Mucosa of descending colon (tissue), 3 donors: ENCODE data around the gene TM6SF1. TPM values are rescaled to one million over a fixed set of nuclear protein-coding genes. Genes with fewer than 3 reads are reported as not detected.

ENCODE experiments used
- ATAC-seq: fragments of 200-7000 bp; cut with Tn5 transposase; one replicate; pipeline ENCODE4 v1.9.1; 2020; ENCODE audit warnings: mild to moderate bottlenecking, moderate library complexity
- DNase-seq, 3 donors: peaks; one replicate each; pipeline ENCODE4 v3.0.0-alpha.2; 2020
- H3K36me3 ChIP-seq: fragments of 200-600 bp; one replicate; pipeline ENCODE4 v1.8.0; 2021; ENCODE audit warnings: low read depth, mild to moderate bottlenecking
- H3K4me1 ChIP-seq: fragments of 200-600 bp; one replicate; pipeline ENCODE4 v1.8.0; 2021; ENCODE audit warnings: low read depth, mild to moderate bottlenecking
- H3K4me3 ChIP-seq: fragments of 200-600 bp; one replicate; pipeline ENCODE4 v1.8.0; 2021; ENCODE audit warnings: mild to moderate bottlenecking
- H3K9me3 ChIP-seq: fragments of 200-600 bp; one replicate; pipeline ENCODE4 v1.8.0; 2021; ENCODE audit warnings: mild to moderate bottlenecking
- intact Hi-C, 2 donors: fragments of 100-400 bp; cut with DNase I in 1 of 2; cut with micrococcal nuclease in 1 of 2; formaldehyde crosslinking; loops; one replicate each; pipeline versions ENCODE4 v1.11.0 to v1.11.1; 2022; cut with DNase I, micrococcal nuclease
- total RNA-seq, 3 donors: library from RNA; stranded (reverse); fragmentation: NEBNext Ultra II Directional in 2 of 3; extraction: Animal tissue kit (Norgen Biotek cat#: 25700) in 2 of 3; gene quantifications; one replicate each; pipeline versions ENCODE4 v1.2.1 to v1.2.4, GENCODE V29; 2021 to 2023
- TF ChIP-seq, protein P1 (sequence below): fragments of 200-600 bp; IDR thresholded peaks from one replicate; pipeline ENCODE4 v1.8.0; 2022; ENCODE audit warnings: antibody characterized with exemption, mild to moderate bottlenecking
- donor health status: DM: no; HTN: no; CAD: no; lungs with moderate emphysema.
- donor health status: DM: no; HTN: no; CAD: no.
- donor health status: DM: no; HTN: yes; CAD: no.

The TM6SF1 gene
- total RNA-seq, 3 donors from 2014 or later = 1.2 to 4.9 (median 1.5) TPM

DNA sequence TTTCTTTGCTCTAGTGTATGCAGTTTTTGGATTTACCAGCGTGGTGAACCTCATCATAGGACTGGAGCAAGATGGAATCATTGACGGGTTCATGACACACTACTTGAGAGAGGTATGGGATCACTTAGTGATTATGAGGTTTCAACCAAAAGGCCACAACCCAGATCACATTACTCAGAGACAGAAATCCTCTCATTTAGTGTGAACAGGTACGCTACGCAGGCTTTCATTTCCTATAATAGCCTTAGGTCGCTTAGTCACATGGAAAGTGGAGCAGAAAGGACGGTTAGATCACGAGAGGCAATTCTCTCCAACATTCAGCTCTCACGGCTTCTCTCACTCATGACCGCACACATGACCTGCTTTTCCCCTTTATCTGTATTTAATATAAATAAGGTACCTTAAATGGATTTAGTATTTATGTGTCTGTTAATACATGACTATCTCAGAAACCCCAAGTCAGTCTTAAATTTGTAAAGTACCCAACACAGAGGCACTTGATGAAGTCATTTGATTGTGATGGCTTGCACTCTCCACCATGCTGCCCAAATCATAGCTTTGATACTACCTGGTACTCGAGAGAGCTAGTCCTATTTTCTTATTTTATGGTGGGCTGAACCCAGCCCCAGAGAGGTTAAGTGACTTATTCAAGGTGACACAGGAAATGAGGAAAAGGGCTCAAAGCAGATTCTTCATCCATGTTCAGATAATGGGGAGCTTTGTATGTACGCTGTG is 8.6 kb downstream of the TM6SF1 start:
- ATAC-seq = no peak
- no peak for DNase-seq
- intact Hi-C loops = no loop called here
- H3K4me3 ChIP-seq = no peak overlapping the region
- TF ChIP-seq, protein P1, sequence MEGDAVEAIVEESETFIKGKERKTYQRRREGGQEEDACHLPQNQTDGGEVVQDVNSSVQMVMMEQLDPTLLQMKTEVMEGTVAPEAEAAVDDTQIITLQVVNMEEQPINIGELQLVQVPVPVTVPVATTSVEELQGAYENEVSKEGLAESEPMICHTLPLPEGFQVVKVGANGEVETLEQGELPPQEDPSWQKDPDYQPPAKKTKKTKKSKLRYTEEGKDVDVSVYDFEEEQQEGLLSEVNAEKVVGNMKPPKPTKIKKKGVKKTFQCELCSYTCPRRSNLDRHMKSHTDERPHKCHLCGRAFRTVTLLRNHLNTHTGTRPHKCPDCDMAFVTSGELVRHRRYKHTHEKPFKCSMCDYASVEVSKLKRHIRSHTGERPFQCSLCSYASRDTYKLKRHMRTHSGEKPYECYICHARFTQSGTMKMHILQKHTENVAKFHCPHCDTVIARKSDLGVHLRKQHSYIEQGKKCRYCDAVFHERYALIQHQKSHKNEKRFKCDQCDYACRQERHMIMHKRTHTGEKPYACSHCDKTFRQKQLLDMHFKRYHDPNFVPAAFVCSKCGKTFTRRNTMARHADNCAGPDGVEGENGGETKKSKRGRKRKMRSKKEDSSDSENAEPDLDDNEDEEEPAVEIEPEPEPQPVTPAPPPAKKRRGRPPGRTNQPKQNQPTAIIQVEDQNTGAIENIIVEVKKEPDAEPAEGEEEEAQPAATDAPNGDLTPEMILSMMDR = no peak
- H3K36me3 ChIP-seq = no peaks in the 10 kb centered on the region
- H3K9me3 ChIP-seq = no peaks in the 10 kb centered on the region
- H3K4me1 ChIP-seq = no peaks in the 10 kb centered on the region

DNA sequence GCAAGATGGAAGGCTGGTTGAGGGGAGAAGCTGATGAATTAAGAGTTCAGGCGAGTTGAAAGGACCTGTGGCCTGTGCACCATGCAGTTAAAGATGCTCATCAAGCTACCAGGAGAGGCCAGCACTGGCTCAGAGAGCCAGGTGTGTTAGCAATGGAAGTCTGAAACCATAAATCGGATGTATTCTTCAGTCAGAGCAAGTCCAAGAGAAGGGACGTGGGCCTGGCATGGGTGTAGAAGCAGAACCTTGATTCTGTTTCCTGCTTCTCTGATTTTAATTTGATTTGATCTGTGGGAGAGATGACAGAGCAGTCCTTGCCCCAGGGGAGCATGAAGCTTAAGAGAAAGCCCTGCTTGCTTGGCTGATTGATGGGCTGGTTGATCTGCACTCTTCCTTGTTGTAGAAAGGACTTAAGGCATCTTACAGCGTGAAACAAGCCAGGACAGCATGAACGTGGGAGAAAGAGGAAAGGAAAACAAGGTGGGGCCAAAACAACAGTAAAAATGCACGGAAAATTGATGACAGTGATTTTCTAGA is 10.9 kb downstream of the TM6SF1 start:
- Histone ChIP-seq H3K9me3 (no peaks in the 10 kb centered on the region), H3K4me1 (no peaks in the 10 kb centered on the region), H3K36me3 (no peaks in the 10 kb centered on the region), H3K4me3 (no peak overlapping the region)
- no peak for DNase-seq
- no peak for ATAC-seq
- intact Hi-C loops = no loop called here
- TF ChIP-seq, protein P1 = no peak

DNA sequence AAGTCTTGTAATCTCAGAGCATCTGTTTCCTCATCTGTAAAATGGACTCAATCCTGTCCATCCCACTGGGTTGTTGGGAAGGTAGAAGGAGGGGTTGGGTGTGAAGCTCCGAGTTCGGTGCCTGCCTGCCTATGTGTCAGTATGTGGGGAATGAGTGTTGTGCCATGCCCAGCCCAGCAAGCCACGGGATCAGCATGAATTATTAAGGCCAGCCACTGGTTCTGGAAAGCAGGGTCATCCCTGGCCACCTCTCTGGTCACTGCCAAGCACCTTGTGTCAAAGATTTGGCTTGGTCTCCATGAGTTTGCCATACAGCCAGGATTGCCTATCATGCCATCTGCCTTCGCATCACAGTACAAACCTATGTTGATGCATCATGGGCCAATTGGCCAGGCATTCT is 11.5 kb downstream of the TM6SF1 start:
- DNase-seq (no peak), ATAC-seq (no peak)
- H3K9me3 ChIP-seq = no peaks in the 10 kb centered on the region
- H3K4me3 ChIP-seq = no peak overlapping the region
- intact Hi-C loops = no loop called here
- no peaks in the 10 kb centered on the region for H3K4me1 ChIP-seq
- no peaks in the 10 kb centered on the region for H3K36me3 ChIP-seq
- TF ChIP-seq, protein P1 = no peak

GRCh38 chr15:83119968-83120581 is 12.6 kb downstream of the TM6SF1 start:
- TF ChIP-seq, protein P1 = no peak
- ATAC-seq (no peak), DNase-seq (no peak)
- intact Hi-C loops = no loop called here
- Histone ChIP-seq H3K4me1 (no peaks in the 10 kb centered on the region), H3K36me3 (no peaks in the 10 kb centered on the region), H3K4me3 (no peak overlapping the region), H3K9me3 (no peaks in the 10 kb centered on the region)

GRCh38 chr15:83123529-83123928 is 16.1 kb downstream of the TM6SF1 start:
- DNase-seq (peak in 1 of 3 donors; percentile 27), ATAC-seq (no peak)
- H3K4me1 ChIP-seq = no peaks in the 10 kb centered on the region
- no peaks in the 10 kb centered on the region for H3K9me3 ChIP-seq
- TF ChIP-seq, protein P1 = no peak
- intact Hi-C loops = no loop called here
- H3K4me3 ChIP-seq = no peak overlapping the region
- H3K36me3 ChIP-seq = no peaks in the 10 kb centered on the region
